Stimulated activated CD4-positive, alpha-beta T cell treated with anti-CD3 and anti-CD28 coated beads, Interleukin-4, amount 100 ng/mL, for 24 hours (primary cell): ENCODE data around the gene C10orf90.

Source experiments
- DNase-seq: peaks from one replicate; pipeline ENCODE4 v3.0.0-alpha.2; 2020

C10orf90 gene

GRCh38 chr10:126421756-126422256 is 248.7 kb downstream of the C10orf90 start:
- no peak for DNase-seq

- no peak for DNase-seq
Measured at GRCh38 chr10:126420567-126421300, 249.8 kb downstream of the C10orf90 start.

GRCh38 chr10:126417220-126417825 is 253.2 kb downstream of the C10orf90 start:
- no peak for DNase-seq

- no peak for DNase-seq
Measured at GRCh38 chr10:126409821-126410220, 260.7 kb downstream of the C10orf90 start.

- DNase-seq, result no peak
Measured at GRCh38 chr10:126408953-126409641, 261.4 kb downstream of the C10orf90 start.

GRCh38 chr10:126407831-126408230 is 262.7 kb downstream of the C10orf90 start:
- DNase-seq, result no peak

- DNase-seq, result no peak
Measured at GRCh38 chr10:126405239-126405775, 265.2 kb downstream of the C10orf90 start.

- DNase-seq, result no peak
Measured at GRCh38 chr10:126402721-126403695, 267.5 kb downstream of the C10orf90 start.

GRCh38 chr10:126400641-126401040 is 269.9 kb downstream of the C10orf90 start:
- no peak for DNase-seq

GRCh38 chr10:126398924-126399323 is 271.6 kb downstream of the C10orf90 start:
- no peak for DNase-seq

- DNase-seq, result no peak
Measured at GRCh38 chr10:126398383-126398743, 272.1 kb downstream of the C10orf90 start.

- no peak for DNase-seq
Measured at GRCh38 chr10:126397640-126398382, 272.7 kb downstream of the C10orf90 start.

GRCh38 chr10:126397156-126397555 is 273.3 kb downstream of the C10orf90 start:
- no peak for DNase-seq

GRCh38 chr10:126394948-126395347 is 275.5 kb downstream of the C10orf90 start:
- no peak for DNase-seq

- DNase-seq, result no peak
Measured at GRCh38 chr10:126393076-126393475, 277.4 kb downstream of the C10orf90 start.

GRCh38 chr10:126392469-126392868 is 278.0 kb downstream of the C10orf90 start:
- no peak for DNase-seq

- DNase-seq, result no peak
Measured at GRCh38 chr10:126392068-126392467, 278.4 kb downstream of the C10orf90 start.

GRCh38 chr10:126391192-126391885 is 279.2 kb downstream of the C10orf90 start:
- no peak for DNase-seq

GRCh38 chr10:126390324-126390723 is 280.2 kb downstream of the C10orf90 start:
- DNase-seq, result no peak

- no peak for DNase-seq
Measured at GRCh38 chr10:126387931-126388911, 282.3 kb downstream of the C10orf90 start, which contains the start of gene ADAM12. Gene ADAM12, minus strand, starts transcription at chr10:126388477. Its CDS starts 332 bp downstream, at chr10:126388145.
